Spleen (tissue), 11 donors: ENCODE data around the gene BICRA. TPM values are rescaled to one million over a fixed set of nuclear protein-coding genes. Genes with fewer than 3 reads are reported as not detected.

Source experiments
- DNase-seq: peaks from one replicate; pipeline ENCODE4 v3.0.0-alpha.2; 2020
- H3K27ac ChIP-seq, 8 donors: fragments of 200-600 bp; sonication (generic) in 7 of 8; 1 replicate in 4 of 8; 2 replicates in 4 of 8; pipeline versions ENCODE4 v1.5.0 to v1.8.0; 2016 to 2021; ENCODE audit warnings: inconsistent platforms in 4 of 8, mild to moderate bottlenecking in 4 of 8, moderate library complexity in 1 of 8
- H3K27me3 ChIP-seq, 7 donors: fragments of 200-600 bp; sonication (generic) in 6 of 7; replicated peaks in 1 of 7; 1 replicate in 4 of 7; 2 replicates in 3 of 7; pipeline versions ENCODE4 v1.5.0 to v1.8.0; 2016 to 2021; ENCODE audit warnings: inconsistent platforms in 3 of 7, mild to moderate bottlenecking in 1 of 7
- H3K36me3 ChIP-seq, 6 donors: fragments of 200-600 bp; sonication (generic) in 5 of 6; 1 replicate in 4 of 6; 2 replicates in 2 of 6; pipeline versions ENCODE4 v1.5.0 to v1.8.0; 2016 to 2021; ENCODE audit warnings: inconsistent platforms in 2 of 6
- H3K4me1 ChIP-seq, 6 donors: fragments of 200-600 bp; sonication (generic) in 5 of 6; 1 replicate in 3 of 6; 2 replicates in 3 of 6; pipeline versions ENCODE4 v1.5.0 to v1.8.0; 2016 to 2021; ENCODE audit warnings: inconsistent platforms in 3 of 6
- H3K4me3 ChIP-seq, 8 donors: fragments of 200-600 bp; sonication (generic) in 7 of 8; 1 replicate in 4 of 8; 2 replicates in 4 of 8; pipeline versions ENCODE4 v1.5.0 to v1.8.0; 2016 to 2021; ENCODE audit warnings: inconsistent platforms in 4 of 8, mild to moderate bottlenecking in 4 of 8, moderate library complexity in 2 of 8
- H3K9me3 ChIP-seq, 8 donors: fragments of 200-600 bp; sonication (generic) in 7 of 8; 1 replicate in 4 of 8; 2 replicates in 4 of 8; pipeline versions ENCODE4 v1.5.0 to v1.8.0; 2016 to 2021; ENCODE audit warnings: inconsistent platforms in 4 of 8
- POLR2A ChIP-seq, 3 donors: fragments of 450-650 bp; IDR thresholded peaks; one replicate each; pipeline ENCODE4 v1.5.1; 2017; ENCODE audit warnings: antibody characterized with exemption in 3 of 3, mild to moderate bottlenecking in 1 of 3
- POLR2AphosphoS5 ChIP-seq, 3 donors: sonication (generic); formaldehyde crosslinking; IDR thresholded peaks; one replicate each; pipeline ENCODE4 v1.5.1; 2017; ENCODE audit warnings: antibody characterized with exemption in 3 of 3
- WGBS, 5 donors: extraction: QIAGEN DNeasy Blood & Tissue Kit in 3 of 5; methylation state at CpG; one replicate each; pipeline versions ENCODE4 v1.1.5 to v1.1.7; 2013 to 2018; 5-methylcytosine and 5-hydroxymethylcytosine counted together
- intact Hi-C: fragments of 100-400 bp; cut with DNase I; formaldehyde crosslinking; loops from one replicate; pipeline ENCODE4 v1.15.0; 2023; ENCODE audit warnings: low total_unique reads
- polyA plus RNA-seq, 3 donors: library from polyadenylated mRNA; stranded (reverse); fragments of 200-250 nt; gene quantifications; one replicate each; pipeline ENCODE4 v1.2.1, GENCODE V29; 2013
- total RNA-seq, 7 donors: library from RNA; depleted of rRNA in 3 of 7; stranded (reverse); fragments of >200 nt in 3 of 7; fragmentation: NEBNext Ultra II Directional in 4 of 7; extraction: Animal tissue kit (Norgen Biotek cat#: 25700) in 4 of 7; gene quantifications; one replicate each; pipeline versions ENCODE4 v1.1.0 to v1.2.1, GENCODE V29; 2016 to 2021
- TF ChIP-seq, protein P1 (sequence below), 11 experiments: fragments of 200-600 bp in 7 of 11; fragments of 450-650 bp in 4 of 11; sonication (generic) in 4 of 11; IDR thresholded peaks in 8 of 11; conservative IDR thresholded peaks in 3 of 11; 1 replicate in 7 of 11; 2 replicates in 4 of 11; pipeline versions ENCODE4 v1.4.0 to v1.8.0; 2016 to 2021; ENCODE audit warnings: antibody characterized with exemption in 11 of 11, inconsistent platforms in 4 of 11, mild to moderate bottlenecking in 1 of 11
- donor health status: healthy with polysubstance abuse.
- donor health status: DM: no; HTN: no; CAD: no; lungs with moderate emphysema.
- donor health status: DM: no; HTN: no; CAD: no.
- donor health status: Bipolar disorder and iron deficiency.
- donor health status: healthy.
- donor health status: DM: no; HTN: no; CAD: no.
- donor health status: DM: yes; HTN: yes; CAD: no.

Gene BICRA
- total and polyA plus RNA-seq, 10 donors = 2.2 to 21.8 (median 18.2) TPM

DNA sequence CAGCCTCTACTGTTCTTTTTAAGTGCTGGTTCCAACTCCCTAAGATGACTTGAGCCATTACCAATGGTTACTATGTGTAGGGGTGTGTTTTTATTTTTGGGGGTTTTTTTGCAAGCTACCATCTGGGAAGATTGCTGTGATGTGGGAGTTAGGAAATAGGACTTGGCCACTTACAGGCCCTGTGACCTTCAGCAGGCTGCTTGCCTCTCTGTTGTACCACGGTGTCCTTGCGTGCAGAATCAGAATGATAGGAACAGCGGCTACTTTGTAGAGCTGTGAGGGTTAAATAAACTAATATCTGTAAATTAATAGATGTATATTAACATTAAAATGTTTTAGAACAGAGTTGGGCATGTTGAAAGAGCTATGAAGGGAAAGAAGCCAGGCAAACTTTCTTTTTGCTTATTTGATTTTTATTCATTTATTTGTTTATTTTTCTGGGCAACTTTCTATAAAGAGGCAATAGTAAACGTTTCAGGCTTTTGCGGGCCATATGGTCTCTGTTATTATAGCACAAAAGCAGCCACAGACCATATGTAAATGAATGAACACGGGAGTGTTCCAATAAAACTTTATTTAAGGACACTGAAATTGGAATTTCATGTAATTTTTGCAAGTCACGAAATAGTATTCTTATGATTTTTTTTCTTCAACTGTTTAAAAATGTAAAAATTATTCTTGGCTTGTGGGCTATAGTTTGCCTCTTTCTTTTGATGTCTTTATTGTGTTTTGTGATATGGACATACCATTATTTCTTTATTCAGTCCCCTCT lies 77.9 kb downstream of the BICRA start:
- Histone ChIP-seq H3K4me1 (no peaks in the 10 kb centered on the region), H3K9me3 (no peaks in the 10 kb centered on the region), H3K27me3 (no peaks in the 10 kb centered on the region), H3K36me3 (peaks cover 0 to 83% (median 19%) of the 10 kb centered on the region in 6 donors), H3K27ac (no peak overlapping the region), H3K4me3 (no peak overlapping the region)
- intact Hi-C loops = no loop called here
- 85 to 92% (median 90%) methylated on average over 7 of the region's 7 CpGs for WGBS, 5 donors
- TF ChIP-seq POLR2AphosphoS5 (IDR thresholded peaks at IDR 0.05) = no peak
- no peak for TF ChIP-seq POLR2A (IDR thresholded peaks at IDR 0.05)
- TF ChIP-seq, protein P1, sequence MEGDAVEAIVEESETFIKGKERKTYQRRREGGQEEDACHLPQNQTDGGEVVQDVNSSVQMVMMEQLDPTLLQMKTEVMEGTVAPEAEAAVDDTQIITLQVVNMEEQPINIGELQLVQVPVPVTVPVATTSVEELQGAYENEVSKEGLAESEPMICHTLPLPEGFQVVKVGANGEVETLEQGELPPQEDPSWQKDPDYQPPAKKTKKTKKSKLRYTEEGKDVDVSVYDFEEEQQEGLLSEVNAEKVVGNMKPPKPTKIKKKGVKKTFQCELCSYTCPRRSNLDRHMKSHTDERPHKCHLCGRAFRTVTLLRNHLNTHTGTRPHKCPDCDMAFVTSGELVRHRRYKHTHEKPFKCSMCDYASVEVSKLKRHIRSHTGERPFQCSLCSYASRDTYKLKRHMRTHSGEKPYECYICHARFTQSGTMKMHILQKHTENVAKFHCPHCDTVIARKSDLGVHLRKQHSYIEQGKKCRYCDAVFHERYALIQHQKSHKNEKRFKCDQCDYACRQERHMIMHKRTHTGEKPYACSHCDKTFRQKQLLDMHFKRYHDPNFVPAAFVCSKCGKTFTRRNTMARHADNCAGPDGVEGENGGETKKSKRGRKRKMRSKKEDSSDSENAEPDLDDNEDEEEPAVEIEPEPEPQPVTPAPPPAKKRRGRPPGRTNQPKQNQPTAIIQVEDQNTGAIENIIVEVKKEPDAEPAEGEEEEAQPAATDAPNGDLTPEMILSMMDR (IDR thresholded peaks at IDR 0.05 in 8 of 11, conservative IDR thresholded peaks at IDR 0.05 in 3 of 11) = no peak
- DNase-seq = no peak

DNA sequence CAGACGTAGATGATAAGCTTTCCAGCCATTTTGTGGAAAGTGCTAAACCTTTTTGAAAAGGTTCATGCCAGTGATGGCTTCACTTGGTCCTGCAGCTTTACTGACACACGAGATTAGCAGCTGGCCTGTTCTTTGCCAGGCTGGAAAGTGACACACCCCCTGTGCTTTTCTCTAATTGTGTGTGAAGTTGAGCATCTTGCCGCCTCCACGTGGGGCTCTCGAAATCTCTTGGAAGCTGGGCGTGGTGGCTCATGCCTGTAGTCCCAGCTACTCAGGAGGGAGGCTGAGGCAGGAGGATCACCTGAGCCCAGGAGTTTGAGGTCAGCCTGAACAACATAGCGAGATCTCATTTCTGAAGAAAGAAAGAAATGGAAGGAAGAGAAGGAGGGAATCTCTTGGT lies 79.0 kb downstream of the BICRA start:
- Histone ChIP-seq H3K27ac (no peak overlapping the region), H3K9me3 (no peaks in the 10 kb centered on the region), H3K4me1 (no peaks in the 10 kb centered on the region), H3K4me3 (no peak overlapping the region), H3K27me3 (no peaks in the 10 kb centered on the region), H3K36me3 (peaks cover 0 to 83% (median 22%) of the 10 kb centered on the region in 6 donors)
- DNase-seq = no peak
- 89 to 96% (median 90%) methylated on average over 7 of the region's 7 CpGs for WGBS, 5 donors
- TF ChIP-seq, protein P1 (IDR thresholded peaks at IDR 0.05 in 8 of 11, conservative IDR thresholded peaks at IDR 0.05 in 3 of 11) = no peak
- no peak for TF ChIP-seq POLR2AphosphoS5 (IDR thresholded peaks at IDR 0.05)
- no peak for TF ChIP-seq POLR2A (IDR thresholded peaks at IDR 0.05)
- intact Hi-C loops = no loop called here

DNA sequence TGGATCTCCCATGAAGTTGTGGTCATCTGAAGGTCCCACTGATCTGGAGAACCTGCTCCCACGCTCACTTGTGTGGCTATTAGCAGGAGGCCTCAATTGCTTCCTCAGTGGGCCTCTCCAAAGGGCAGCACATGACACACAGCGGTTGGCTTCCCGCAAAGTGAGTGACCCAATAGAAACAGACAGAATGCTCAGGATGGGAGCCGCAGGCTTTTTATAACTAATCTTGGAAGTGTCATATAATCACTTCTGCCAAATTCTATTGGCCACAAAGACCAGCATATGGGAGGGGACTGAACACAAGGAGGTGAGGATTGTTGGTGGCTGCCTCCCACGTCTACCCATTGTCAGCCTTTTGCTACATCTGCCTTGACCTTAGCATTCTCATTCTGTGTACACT lies 82.2 kb downstream of the BICRA start:
- intact Hi-C loops = no loop called here
- TF ChIP-seq POLR2A (IDR thresholded peaks at IDR 0.05) (no peak), POLR2AphosphoS5 (IDR thresholded peaks at IDR 0.05) (no peak)
- TF ChIP-seq, protein P1 (IDR thresholded peaks at IDR 0.05 in 8 of 11, conservative IDR thresholded peaks at IDR 0.05 in 3 of 11) = no peak
- no peak overlapping the region for H3K4me3 ChIP-seq
- no peak for DNase-seq
- H3K36me3 ChIP-seq = peaks cover 0 to 82% (median 23%) of the 10 kb centered on the region in 6 donors
- no peaks in the 10 kb centered on the region for H3K9me3 ChIP-seq
- WGBS, 5 donors = 88 to 95% (median 94%) methylated on average over 5 of the region's 5 CpGs
- H3K27ac ChIP-seq = no peak overlapping the region
- H3K4me1 ChIP-seq = no peaks in the 10 kb centered on the region
- H3K27me3 ChIP-seq = no peaks in the 10 kb centered on the region

DNA sequence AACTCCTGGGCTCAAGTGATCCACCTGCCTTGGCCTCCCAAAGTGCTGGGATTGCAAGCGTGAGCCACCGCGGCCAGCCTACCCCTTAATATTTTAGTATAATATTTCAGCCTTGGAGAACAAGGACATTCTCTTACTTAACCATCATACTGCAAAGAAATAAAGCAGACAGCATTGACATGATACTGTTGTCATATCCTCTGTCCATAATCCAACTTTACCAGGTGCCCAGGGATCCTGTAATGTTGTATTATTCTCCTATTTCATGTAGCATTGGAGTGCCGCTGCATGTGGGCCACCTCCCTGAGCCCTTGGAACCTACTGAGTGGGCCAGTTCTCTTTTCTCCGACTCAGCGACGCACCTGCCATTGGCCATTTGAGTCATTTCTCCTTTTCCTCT lies 82.8 kb downstream of the BICRA start:
- DNase-seq = no peak
- no peak for TF ChIP-seq POLR2A (IDR thresholded peaks at IDR 0.05)
- TF ChIP-seq, protein P1 (IDR thresholded peaks at IDR 0.05 in 8 of 11, conservative IDR thresholded peaks at IDR 0.05 in 3 of 11) = no peak
- TF ChIP-seq POLR2AphosphoS5 (IDR thresholded peaks at IDR 0.05) = no peak
- WGBS, 5 donors = 55 to 99% (median 70%) methylated on average over 7 of the region's 7 CpGs
- Histone ChIP-seq H3K27me3 (no peaks in the 10 kb centered on the region), H3K4me3 (no peak overlapping the region), H3K36me3 (peaks cover 0 to 82% (median 27%) of the 10 kb centered on the region in 6 donors), H3K4me1 (no peaks in the 10 kb centered on the region), H3K9me3 (no peaks in the 10 kb centered on the region), H3K27ac (no peak overlapping the region)
- intact Hi-C loops = no loop called here
